HG02763 (cell line): ENCODE measurements around the gene USP1.

Source experiments
- ATAC-seq: cut with Tn5 transposase; IDR thresholded peaks from one replicate; pipeline ENCODE4 v1.9.1; 2021; ENCODE audit warnings: mild to moderate bottlenecking, moderate library complexity; ENCODE audit not compliant: unreplicated experiment

USP1 gene

DNA sequence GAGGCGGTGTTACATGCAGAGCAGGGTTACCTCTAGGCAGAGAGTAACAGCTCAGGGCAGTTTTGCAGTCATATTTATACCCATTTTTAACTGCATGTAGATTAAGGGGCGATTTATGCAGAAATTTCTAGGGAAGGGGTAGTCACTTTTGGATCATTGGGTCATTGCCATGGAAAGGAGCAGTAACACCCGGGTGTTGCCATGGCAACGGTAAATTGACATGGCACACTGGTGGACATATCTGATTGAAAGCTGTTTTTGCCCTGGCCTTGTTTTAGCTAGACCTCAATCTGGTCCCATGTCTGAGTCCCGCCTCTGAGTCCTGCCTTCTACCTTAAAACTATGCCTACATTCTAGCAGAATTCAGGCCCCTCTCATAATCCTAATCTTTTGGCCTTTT is 11.8 kb upstream of the USP1 start:
- ATAC-seq = no peak

GRCh38 chr1:62426237-62426636 is 10.6 kb upstream of the USP1 start:
- ATAC-seq = no peak

GRCh38 chr1:62426794-62427193 is 10.1 kb upstream of the USP1 start:
- no peak for ATAC-seq

- ATAC-seq = no peak
Measured at GRCh38 chr1:62428351-62428750, 8.5 kb upstream of the USP1 start.

DNA sequence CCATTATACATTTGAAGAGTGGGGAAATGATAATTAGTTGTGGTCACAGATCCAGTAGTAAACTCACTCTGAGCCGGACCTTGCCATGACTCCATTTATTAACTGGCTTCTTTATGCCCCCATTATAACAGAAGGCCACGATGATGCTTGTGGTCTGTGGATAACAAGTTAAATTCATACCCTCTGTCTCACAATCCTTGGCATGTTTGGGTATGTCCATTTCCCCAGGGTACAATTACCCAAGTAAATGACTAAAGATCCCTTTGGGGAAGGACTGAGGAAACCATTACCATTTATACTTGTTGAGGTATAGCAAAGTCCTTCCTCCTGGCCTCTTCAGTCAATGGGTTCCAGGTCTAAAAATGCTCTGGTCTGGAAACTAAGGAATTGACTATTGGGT is 7.3 kb upstream of the USP1 start:
- ATAC-seq = no peak

DNA sequence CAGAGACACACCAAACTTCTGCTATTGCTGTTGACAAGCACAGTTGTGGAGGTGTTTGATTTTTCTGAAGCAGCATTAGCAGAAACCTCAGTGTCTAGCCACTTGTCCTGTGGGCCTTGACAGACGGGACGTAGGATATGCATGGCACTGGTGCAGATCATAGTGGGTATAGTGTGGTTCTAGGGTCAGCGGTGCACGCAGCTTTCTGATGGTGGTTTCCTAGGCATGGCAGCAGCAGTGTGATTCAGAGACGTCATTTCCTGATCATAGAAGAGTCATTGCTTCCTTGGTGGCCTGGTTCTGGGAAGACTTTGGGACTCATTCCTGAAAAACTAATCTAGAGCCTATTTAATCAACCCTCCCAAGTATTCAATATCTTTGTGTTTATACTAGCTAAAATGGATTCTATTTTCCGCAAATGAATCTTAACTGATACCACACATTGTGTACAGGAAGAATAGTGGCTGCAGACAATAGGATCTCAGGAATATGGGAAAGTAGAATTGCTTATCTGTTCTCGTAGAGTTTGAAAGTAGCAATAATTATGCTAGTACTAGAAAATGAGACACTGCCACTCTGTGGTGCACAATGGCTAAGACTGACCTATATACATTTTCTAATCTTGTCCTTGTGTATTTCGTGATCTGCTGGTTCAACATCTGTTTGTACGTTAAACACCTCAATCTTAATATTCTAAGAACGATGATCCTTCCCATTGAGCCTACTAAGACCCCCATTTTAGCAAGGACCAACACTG is 2.8 kb upstream of the USP1 start:
- ATAC-seq = no peak

- ATAC-seq = no peak
Measured at GRCh38 chr1:62434618-62435001, 2.2 kb upstream of the USP1 start.

- ATAC-seq = no peak
Measured at GRCh38 chr1:62435231-62436038, 1.4 kb upstream of the USP1 start.

GRCh38 chr1:62436039-62436465 is 797 bp upstream of the USP1 start:
- ATAC-seq = no peak

DNA sequence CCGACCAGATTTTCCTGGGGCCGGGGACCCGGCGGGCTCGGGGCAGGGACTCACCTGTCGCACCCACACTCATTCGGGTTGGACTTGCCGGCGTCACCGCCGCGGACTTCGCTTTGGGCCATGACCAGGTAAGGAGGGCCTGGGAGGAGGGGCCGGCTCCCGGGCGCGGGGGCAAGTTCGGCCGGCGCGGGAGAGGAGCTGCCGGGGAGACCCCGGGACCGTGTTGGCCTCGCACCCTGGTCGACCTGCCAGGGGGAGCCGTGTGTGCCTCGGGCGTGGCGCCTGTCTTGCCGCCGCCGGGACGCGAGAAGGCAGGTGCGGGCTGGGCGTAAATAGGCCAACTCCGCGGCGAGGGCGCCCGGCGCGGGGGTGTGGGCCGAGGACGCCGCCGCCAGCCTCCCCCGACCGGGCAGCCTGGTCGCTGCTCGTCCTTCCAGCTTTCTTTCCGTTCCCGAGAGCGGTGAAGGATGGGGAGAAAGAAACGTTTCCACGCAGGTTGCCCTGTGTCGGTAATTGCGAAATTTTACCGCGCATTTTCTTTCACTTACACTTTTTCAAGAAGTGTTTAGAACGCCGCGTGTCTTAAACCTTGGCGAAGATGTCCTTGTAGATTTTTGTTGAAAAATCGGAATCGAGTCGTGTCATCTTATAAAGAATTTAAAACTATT is 558 bp downstream of the USP1 start:
- ATAC-seq = no peak

GRCh38 chr1:62438163-62438562 is 1.3 kb downstream of the USP1 start:
- ATAC-seq = no peak

- ATAC-seq = peak; percentile 15
Measured at GRCh38 chr1:62439652-62440371, 3.0 kb downstream of the USP1 start.

DNA sequence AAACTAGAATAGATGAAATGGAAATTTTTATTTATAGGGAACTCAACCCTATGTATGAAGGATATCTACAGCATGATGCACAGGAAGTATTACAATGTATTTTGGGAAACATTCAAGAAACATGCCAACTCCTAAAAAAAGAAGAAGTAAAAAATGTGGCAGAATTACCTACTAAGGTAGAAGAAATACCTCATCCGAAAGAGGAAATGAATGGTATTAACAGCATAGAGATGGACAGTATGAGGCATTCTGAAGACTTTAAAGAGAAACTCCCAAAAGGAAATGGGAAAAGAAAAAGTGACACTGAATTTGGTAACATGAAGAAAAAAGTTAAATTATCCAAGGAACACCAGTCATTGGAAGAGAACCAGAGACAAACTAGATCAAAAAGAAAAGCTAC is 7.9 kb downstream of the USP1 start:
- ATAC-seq = no peak

- no peak for ATAC-seq
Measured at GRCh38 chr1:62448221-62448933, 11.5 kb downstream of the USP1 start.

DNA sequence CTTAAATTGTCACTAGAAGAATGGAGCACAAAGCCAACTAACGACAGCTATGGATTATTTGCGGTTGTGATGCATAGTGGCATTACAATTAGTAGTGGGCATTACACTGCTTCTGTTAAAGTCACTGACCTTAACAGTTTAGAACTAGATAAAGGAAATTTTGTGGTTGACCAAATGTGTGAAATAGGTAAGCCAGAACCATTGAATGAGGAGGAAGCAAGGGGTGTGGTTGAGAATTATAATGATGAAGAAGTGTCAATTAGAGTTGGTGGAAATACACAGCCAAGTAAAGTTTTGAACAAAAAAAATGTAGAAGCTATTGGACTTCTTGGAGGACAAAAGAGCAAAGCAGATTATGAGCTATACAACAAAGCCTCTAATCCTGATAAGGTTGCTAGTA is 13.5 kb downstream of the USP1 start:
- no peak for ATAC-seq

- no peak for ATAC-seq
Measured at GRCh38 chr1:62452951-62453350, 16.1 kb downstream of the USP1 start.

DNA sequence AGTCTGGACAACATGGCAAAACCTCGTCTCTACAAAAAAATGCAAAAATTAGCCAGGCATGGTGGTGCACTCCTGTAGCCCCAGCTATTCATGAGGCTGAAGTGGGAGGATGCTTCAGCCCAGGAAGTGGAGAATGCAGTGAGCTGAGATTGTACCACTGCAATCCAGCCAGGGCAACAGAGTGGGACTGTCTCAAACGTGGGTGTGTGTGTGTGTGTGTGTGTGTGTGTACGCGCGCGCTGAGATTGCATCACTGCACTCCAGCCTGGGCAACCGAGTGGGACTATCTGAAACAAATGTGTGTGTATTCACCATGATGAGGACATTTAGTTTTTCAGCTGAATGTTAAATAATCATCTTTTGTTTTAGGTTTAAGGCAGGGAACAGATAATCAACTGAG is 21.1 kb downstream of the USP1 start:
- ATAC-seq = no peak

DNA sequence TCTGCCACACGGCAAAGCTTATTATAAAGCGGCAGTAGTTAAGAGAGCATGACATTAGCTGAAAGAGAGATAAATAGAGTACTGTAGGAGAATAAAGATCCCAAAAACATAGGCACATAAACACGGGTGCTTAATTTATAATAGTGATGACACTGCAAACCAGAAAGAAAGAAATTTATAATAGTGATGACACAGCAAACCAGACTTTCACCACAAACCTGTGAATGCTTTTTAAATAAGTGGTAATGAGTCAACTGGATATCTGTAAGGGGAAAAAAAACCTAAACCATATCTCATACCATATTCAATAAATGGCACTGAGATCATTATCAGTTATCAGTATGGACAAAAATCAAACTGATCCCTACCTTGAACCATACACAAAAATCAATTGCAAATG is 25.5 kb downstream of the USP1 start:
- no peak for ATAC-seq

DNA sequence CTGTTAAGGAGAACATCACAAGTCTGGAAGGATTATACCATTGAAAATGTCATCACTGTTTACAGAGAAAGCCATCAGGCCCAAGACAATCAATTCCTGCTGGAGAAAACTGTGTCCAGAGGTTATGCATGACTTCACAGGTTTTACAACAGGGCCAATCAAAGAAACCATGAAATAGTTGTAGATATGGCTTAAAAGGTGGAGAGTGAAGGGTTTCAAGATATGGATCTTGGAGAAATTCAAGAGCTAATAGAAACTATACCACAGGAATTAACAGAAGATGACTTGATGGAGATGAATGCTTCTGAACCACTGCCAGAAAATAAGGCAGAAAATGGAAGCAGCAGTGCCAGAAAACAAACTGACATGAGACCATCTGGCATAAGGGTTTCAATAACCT is 30.2 kb downstream of the USP1 start:
- no peak for ATAC-seq

- no peak for ATAC-seq
Measured at GRCh38 chr1:62476525-62477219, 39.8 kb downstream of the USP1 start.
